NCI-H345 treated with DMSO at 0.1 percent for 48 hours (cell line): ENCODE results near the gene PHACTR2.

Experiments used
- DNase-seq: peaks from one replicate; lab custom pipeline; 2025; ENCODE audit not compliant: unreplicated experiment; lab: John Stamatoyannopoulos, UW

PHACTR2 gene

GRCh38 chr6:143674483-143675381 lies 3.0 kb upstream of the PHACTR2 start:
- DNase-seq, result no peak

GRCh38 chr6:143675382-143675900 lies 2.3 kb upstream of the PHACTR2 start:
- DNase-seq, result no peak

GRCh38 chr6:143675946-143676345 lies 1.8 kb upstream of the PHACTR2 start:
- DNase-seq, result no peak

- DNase-seq, result no peak
Observed at GRCh38 chr6:143676437-143677045, 1.2 kb upstream of the PHACTR2 start.

- no peak for DNase-seq
Observed at GRCh38 chr6:143677577-143677890, 231 bp upstream of the PHACTR2 start.

GRCh38 chr6:143679041-143679440 lies 1.3 kb downstream of the PHACTR2 start:
- DNase-seq, result no peak

GRCh38 chr6:143680141-143680540 lies 2.4 kb downstream of the PHACTR2 start:
- DNase-seq, result no peak

- DNase-seq, result no peak
Observed at GRCh38 chr6:143682805-143683204, 5.0 kb downstream of the PHACTR2 start.

- no peak for DNase-seq
Observed at GRCh38 chr6:143684486-143684885, 6.7 kb downstream of the PHACTR2 start.

GRCh38 chr6:143685653-143686052 lies 7.9 kb downstream of the PHACTR2 start:
- no peak for DNase-seq

- DNase-seq, result no peak
Observed at GRCh38 chr6:143687591-143687990, 9.8 kb downstream of the PHACTR2 start.

- DNase-seq, result no peak
Observed at GRCh38 chr6:143688681-143689080, 10.9 kb downstream of the PHACTR2 start.

- DNase-seq, result no peak
Observed at GRCh38 chr6:143689852-143690251, 12.1 kb downstream of the PHACTR2 start.

GRCh38 chr6:143691155-143691554 lies 13.4 kb downstream of the PHACTR2 start:
- DNase-seq, result no peak

- DNase-seq, result no peak
Observed at GRCh38 chr6:143691900-143692636, 14.3 kb downstream of the PHACTR2 start.

- no peak for DNase-seq
Observed at GRCh38 chr6:143692696-143693095, 14.9 kb downstream of the PHACTR2 start.

- DNase-seq, result no peak
Observed at GRCh38 chr6:143694013-143694412, 16.2 kb downstream of the PHACTR2 start.

GRCh38 chr6:143694560-143694959 lies 16.8 kb downstream of the PHACTR2 start:
- no peak for DNase-seq

- no peak for DNase-seq
Observed at GRCh38 chr6:143695130-143695968, 17.6 kb downstream of the PHACTR2 start.

- no peak for DNase-seq
Observed at GRCh38 chr6:143695969-143696663, 18.4 kb downstream of the PHACTR2 start.
